NCI-H524 (cell line): ENCODE results near the gene FAF2.
"Not testable (repeated sequence)": the region's sequence is repeated elsewhere in the genome, so short reads cannot be mapped to it uniquely, and the experiment has no call there.

ENCODE experiments used
- DNase-seq, 2 experiments: peaks; one replicate each; lab custom pipeline; 2025; lab: John Stamatoyannopoulos, UW

Gene FAF2

GRCh38 chr5:176454724-176455394 is 6.7 kb downstream of the FAF2 start:
- DNase-seq = no peak

- no peak for DNase-seq
These were observed 10.8 kb downstream of the FAF2 start for GRCh38 chr5:176458904-176459561.

- no peak for DNase-seq
These were observed 13.2 kb downstream of the FAF2 start for GRCh38 chr5:176461349-176461748.

GRCh38 chr5:176463113-176463764 is 15.1 kb downstream of the FAF2 start:
- no peak for DNase-seq

- no peak for DNase-seq
These were observed 18.2 kb downstream of the FAF2 start for GRCh38 chr5:176466245-176466871.

GRCh38 chr5:176469296-176469695 is 21.1 kb downstream of the FAF2 start:
- DNase-seq = no peak

- DNase-seq = no peak
These were observed 22.4 kb downstream of the FAF2 start for GRCh38 chr5:176470539-176470938.

- no peak for DNase-seq
These were observed 22.9 kb downstream of the FAF2 start for GRCh38 chr5:176471098-176471497.

- no peak for DNase-seq
These were observed 25.3 kb downstream of the FAF2 start for GRCh38 chr5:176473335-176474006.

GRCh38 chr5:176474476-176474875 is 26.3 kb downstream of the FAF2 start:
- DNase-seq = no peak

- no peak for DNase-seq
These were observed 33.5 kb downstream of the FAF2 start for GRCh38 chr5:176481711-176482110.

GRCh38 chr5:176485176-176485575 is 37.0 kb downstream of the FAF2 start:
- DNase-seq = no peak

- no peak for DNase-seq
These were observed 38.1 kb downstream of the FAF2 start for GRCh38 chr5:176486189-176486757.

- not testable (repeated sequence) for DNase-seq
These were observed 39.0 kb downstream of the FAF2 start for GRCh38 chr5:176487160-176487559.

- DNase-seq = no peak
These were observed 40.9 kb downstream of the FAF2 start for GRCh38 chr5:176489077-176489476.

GRCh38 chr5:176490301-176490700 is 42.1 kb downstream of the FAF2 start:
- no peak for DNase-seq

GRCh38 chr5:176491101-176491502 is 42.9 kb downstream of the FAF2 start:
- no peak for DNase-seq

GRCh38 chr5:176491901-176492300 is 43.7 kb downstream of the FAF2 start:
- no peak for DNase-seq

GRCh38 chr5:176492431-176492830 is 44.2 kb downstream of the FAF2 start:
- DNase-seq = no peak

- DNase-seq = no peak
These were observed 49.7 kb downstream of the FAF2 start for GRCh38 chr5:176497852-176498251.

GRCh38 chr5:176499273-176499672 is 51.1 kb downstream of the FAF2 start:
- no peak for DNase-seq

- DNase-seq = no peak
These were observed 52.3 kb downstream of the FAF2 start for GRCh38 chr5:176500511-176500910.
